ENCODE data around the gene FABP3.

GRCh38 chr1:31405578-31406245, 32.8 kb upstream of the FABP3 start:
- no peak for TF ChIP-seq CTCF (IDR thresholded peaks at IDR 0.05)
- no peak for TF ChIP-seq POLR2AphosphoS5 (IDR thresholded peaks at IDR 0.05; ENCODE audit: low read depth, low read length)
